ENCODE measurements around the gene MTA3.
"Not testable (repeated sequence)": the region's sequence is repeated elsewhere in the genome, so short reads cannot be mapped to it uniquely, and the experiment has no call there.

Gene MTA3

GRCh38 chr2:42663828-42664227 lies 95.4 kb downstream of the MTA3 start:
- no peak for DNase-seq

- DNase-seq: no peak
These were observed 105.7 kb downstream of the MTA3 start for GRCh38 chr2:42673989-42674579.

GRCh38 chr2:42675815-42676214 lies 107.4 kb downstream of the MTA3 start:
- no peak for DNase-seq

- DNase-seq: no peak
These were observed 116.9 kb downstream of the MTA3 start for GRCh38 chr2:42685303-42685702.

- DNase-seq: no peak
These were observed 124.7 kb downstream of the MTA3 start for GRCh38 chr2:42693013-42693615.

GRCh38 chr2:42693688-42694479 lies 125.5 kb downstream of the MTA3 start:
- no peak for DNase-seq

GRCh38 chr2:42696987-42697386 lies 128.6 kb downstream of the MTA3 start:
- DNase-seq: no peak

GRCh38 chr2:42698940-42699339 lies 130.5 kb downstream of the MTA3 start:
- no peak for DNase-seq

- DNase-seq: no peak
These were observed 138.4 kb downstream of the MTA3 start for GRCh38 chr2:42706836-42707235.

- no peak for DNase-seq
These were observed 139.7 kb downstream of the MTA3 start for GRCh38 chr2:42708179-42708578.

GRCh38 chr2:42711896-42712295 lies 143.5 kb downstream of the MTA3 start:
- DNase-seq: no peak

GRCh38 chr2:42712934-42713333 lies 144.5 kb downstream of the MTA3 start:
- DNase-seq: no peak

- no peak for DNase-seq
These were observed 145.5 kb downstream of the MTA3 start for GRCh38 chr2:42713920-42714319.

- no peak for DNase-seq
These were observed 146.3 kb downstream of the MTA3 start for GRCh38 chr2:42714686-42715085.

GRCh38 chr2:42721898-42722297 lies 153.5 kb downstream of the MTA3 start:
- DNase-seq: no peak

- DNase-seq: no peak
These were observed 154.1 kb downstream of the MTA3 start for GRCh38 chr2:42722320-42723190.

GRCh38 chr2:42723465-42723864 lies 155.0 kb downstream of the MTA3 start:
- DNase-seq: no peak

GRCh38 chr2:42724886-42725285 lies 156.5 kb downstream of the MTA3 start:
- no peak for DNase-seq

GRCh38 chr2:42725657-42726056 lies 157.2 kb downstream of the MTA3 start:
- no peak for DNase-seq

GRCh38 chr2:42726680-42727079 lies 158.2 kb downstream of the MTA3 start:
- DNase-seq: no peak

- DNase-seq: not testable (repeated sequence)
These were observed 162.9 kb downstream of the MTA3 start for GRCh38 chr2:42731316-42731715.

- DNase-seq: no peak
These were observed 165.4 kb downstream of the MTA3 start for GRCh38 chr2:42733852-42734251.

GRCh38 chr2:42736598-42737322 lies 168.3 kb downstream of the MTA3 start:
- DNase-seq: no peak
